Measurements from ENCODE around the gene RILPL2. TPM values are rescaled to one million over a fixed set of nuclear protein-coding genes. Genes with fewer than 3 reads are reported as not detected.
A peak's percentile ranks its signal among the peaks of the same experiment; 100 is the strongest.

RILPL2 gene
- total and polyA plus RNA-seq, 4 donors, result 1.8 to 2.1 (median 2.0) TPM

DNA sequence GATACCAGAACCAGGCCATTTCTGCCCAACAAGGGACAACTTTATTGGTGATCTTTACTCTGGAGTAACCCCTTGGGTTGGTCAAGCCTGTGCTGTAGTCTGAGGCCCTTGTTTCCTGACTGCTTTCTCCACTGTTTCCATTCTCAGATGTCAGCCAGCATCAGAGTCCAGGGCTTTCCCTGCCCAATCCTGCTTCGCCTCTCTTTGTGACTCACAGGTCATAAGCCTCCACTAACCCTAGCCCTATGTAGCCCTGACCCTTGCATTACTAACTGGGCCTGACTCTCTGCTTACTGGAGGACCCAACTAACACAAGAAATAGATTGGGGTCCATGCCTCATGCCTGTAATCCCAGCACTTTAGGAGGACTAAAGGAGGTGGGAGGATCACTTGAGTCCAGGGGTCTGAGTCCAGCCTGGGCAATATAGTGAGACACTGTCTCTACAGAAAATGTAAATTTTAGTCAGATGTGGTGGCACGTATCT, 12.8 kb upstream of the RILPL2 start:
- H3K9ac ChIP-seq (ENCODE audit: low read depth in 1 of 2, low read length in 2 of 2), result no peak overlapping the region
- 90% methylated on average over 2 of the region's 2 CpGs for WGBS

DNA sequence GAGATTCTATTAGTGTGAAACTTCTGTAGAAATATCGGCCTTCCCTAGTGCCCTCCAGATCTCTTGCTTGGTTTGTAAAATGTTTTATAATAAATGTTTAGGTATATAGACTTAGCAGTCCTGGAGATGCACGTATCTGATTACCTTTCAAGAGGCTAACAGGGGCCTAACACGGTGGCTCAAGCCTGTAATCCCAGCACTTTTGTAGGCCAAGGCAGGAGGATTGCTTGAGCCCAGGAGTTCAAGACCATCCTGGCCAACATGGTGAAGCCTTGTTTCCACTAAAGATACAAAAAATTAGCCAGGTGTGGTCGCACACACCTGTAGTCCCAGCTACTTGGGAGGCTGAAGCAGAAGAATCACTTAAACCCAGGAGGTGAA, 9.8 kb upstream of the RILPL2 start:
- H3K4me1 ChIP-seq (ENCODE audit: control insufficient read depth in 4 of 4, insufficient read depth in 4 of 4, low read length in 3 of 4), result no peaks in the 10 kb centered on the region
- H3K9ac ChIP-seq (ENCODE audit: low read depth in 1 of 2, low read length in 2 of 2), result peak overlapping the region in 1 of 2 donors; percentile 54
- no peaks in the 10 kb centered on the region for H3K36me3 ChIP-seq (ENCODE audit: control insufficient read depth in 4 of 4, insufficient read depth in 3 of 4, low read depth in 1 of 4, low read length in 3 of 4)
- 77% methylated on average over 4 of the region's 4 CpGs for WGBS
- DNase-seq (ENCODE audit: low spot score), result no peak
- TF ChIP-seq EGR1 (IDR thresholded peaks at IDR 0.05; ENCODE audit: low read depth in 2 of 2) (no peak), RAD21 (IDR thresholded peaks at IDR 0.05) (no peak), HNF4A (conservative IDR thresholded peaks at IDR 0.05) (no peak), HNF4G (IDR thresholded peaks at IDR 0.05) (no peak), GABPA (IDR thresholded peaks at IDR 0.05 in 1 of 2, conservative IDR thresholded peaks at IDR 0.05 in 1 of 2) (no peak), TAF1 (conservative IDR thresholded peaks at IDR 0.05) (no peak), NR2F2 (IDR thresholded peaks at IDR 0.05) (no peak), JUND (IDR thresholded peaks at IDR 0.05) (no peak)
- TF ChIP-seq, protein P1, sequence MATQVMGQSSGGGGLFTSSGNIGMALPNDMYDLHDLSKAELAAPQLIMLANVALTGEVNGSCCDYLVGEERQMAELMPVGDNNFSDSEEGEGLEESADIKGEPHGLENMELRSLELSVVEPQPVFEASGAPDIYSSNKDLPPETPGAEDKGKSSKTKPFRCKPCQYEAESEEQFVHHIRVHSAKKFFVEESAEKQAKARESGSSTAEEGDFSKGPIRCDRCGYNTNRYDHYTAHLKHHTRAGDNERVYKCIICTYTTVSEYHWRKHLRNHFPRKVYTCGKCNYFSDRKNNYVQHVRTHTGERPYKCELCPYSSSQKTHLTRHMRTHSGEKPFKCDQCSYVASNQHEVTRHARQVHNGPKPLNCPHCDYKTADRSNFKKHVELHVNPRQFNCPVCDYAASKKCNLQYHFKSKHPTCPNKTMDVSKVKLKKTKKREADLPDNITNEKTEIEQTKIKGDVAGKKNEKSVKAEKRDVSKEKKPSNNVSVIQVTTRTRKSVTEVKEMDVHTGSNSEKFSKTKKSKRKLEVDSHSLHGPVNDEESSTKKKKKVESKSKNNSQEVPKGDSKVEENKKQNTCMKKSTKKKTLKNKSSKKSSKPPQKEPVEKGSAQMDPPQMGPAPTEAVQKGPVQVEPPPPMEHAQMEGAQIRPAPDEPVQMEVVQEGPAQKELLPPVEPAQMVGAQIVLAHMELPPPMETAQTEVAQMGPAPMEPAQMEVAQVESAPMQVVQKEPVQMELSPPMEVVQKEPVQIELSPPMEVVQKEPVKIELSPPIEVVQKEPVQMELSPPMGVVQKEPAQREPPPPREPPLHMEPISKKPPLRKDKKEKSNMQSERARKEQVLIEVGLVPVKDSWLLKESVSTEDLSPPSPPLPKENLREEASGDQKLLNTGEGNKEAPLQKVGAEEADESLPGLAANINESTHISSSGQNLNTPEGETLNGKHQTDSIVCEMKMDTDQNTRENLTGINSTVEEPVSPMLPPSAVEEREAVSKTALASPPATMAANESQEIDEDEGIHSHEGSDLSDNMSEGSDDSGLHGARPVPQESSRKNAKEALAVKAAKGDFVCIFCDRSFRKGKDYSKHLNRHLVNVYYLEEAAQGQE (IDR thresholded peaks at IDR 0.05), result no peak
- TF ChIP-seq, protein P2, sequence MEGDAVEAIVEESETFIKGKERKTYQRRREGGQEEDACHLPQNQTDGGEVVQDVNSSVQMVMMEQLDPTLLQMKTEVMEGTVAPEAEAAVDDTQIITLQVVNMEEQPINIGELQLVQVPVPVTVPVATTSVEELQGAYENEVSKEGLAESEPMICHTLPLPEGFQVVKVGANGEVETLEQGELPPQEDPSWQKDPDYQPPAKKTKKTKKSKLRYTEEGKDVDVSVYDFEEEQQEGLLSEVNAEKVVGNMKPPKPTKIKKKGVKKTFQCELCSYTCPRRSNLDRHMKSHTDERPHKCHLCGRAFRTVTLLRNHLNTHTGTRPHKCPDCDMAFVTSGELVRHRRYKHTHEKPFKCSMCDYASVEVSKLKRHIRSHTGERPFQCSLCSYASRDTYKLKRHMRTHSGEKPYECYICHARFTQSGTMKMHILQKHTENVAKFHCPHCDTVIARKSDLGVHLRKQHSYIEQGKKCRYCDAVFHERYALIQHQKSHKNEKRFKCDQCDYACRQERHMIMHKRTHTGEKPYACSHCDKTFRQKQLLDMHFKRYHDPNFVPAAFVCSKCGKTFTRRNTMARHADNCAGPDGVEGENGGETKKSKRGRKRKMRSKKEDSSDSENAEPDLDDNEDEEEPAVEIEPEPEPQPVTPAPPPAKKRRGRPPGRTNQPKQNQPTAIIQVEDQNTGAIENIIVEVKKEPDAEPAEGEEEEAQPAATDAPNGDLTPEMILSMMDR (IDR thresholded peaks at IDR 0.05; ENCODE audit: low read depth, low read length, missing input control), result no peak
- TF ChIP-seq, protein P3, sequence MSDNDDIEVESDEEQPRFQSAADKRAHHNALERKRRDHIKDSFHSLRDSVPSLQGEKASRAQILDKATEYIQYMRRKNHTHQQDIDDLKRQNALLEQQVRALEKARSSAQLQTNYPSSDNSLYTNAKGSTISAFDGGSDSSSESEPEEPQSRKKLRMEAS (IDR thresholded peaks at IDR 0.05), result no peak
- TF ChIP-seq, protein P4, sequence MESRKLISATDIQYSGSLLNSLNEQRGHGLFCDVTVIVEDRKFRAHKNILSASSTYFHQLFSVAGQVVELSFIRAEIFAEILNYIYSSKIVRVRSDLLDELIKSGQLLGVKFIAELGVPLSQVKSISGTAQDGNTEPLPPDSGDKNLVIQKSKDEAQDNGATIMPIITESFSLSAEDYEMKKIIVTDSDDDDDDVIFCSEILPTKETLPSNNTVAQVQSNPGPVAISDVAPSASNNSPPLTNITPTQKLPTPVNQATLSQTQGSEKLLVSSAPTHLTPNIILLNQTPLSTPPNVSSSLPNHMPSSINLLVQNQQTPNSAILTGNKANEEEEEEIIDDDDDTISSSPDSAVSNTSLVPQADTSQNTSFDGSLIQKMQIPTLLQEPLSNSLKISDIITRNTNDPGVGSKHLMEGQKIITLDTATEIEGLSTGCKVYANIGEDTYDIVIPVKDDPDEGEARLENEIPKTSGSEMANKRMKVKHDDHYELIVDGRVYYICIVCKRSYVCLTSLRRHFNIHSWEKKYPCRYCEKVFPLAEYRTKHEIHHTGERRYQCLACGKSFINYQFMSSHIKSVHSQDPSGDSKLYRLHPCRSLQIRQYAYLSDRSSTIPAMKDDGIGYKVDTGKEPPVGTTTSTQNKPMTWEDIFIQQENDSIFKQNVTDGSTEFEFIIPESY (IDR thresholded peaks at IDR 0.05), result no peak
- TF ChIP-seq, protein P5, sequence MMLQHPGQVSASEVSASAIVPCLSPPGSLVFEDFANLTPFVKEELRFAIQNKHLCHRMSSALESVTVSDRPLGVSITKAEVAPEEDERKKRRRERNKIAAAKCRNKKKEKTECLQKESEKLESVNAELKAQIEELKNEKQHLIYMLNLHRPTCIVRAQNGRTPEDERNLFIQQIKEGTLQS (IDR thresholded peaks at IDR 0.05), result no peak
- H3K27me3 ChIP-seq (ENCODE audit: control insufficient read depth in 4 of 4, insufficient read depth in 4 of 4, low read length in 3 of 4), result no peaks in the 10 kb centered on the region
- no peak overlapping the region for H3K4me3 ChIP-seq (ENCODE audit: low read depth in 1 of 3, low read length in 3 of 3)
- no peaks in the 10 kb centered on the region for H3K9me3 ChIP-seq (ENCODE audit: control insufficient read depth in 4 of 4, low read length in 3 of 4)
- H3K27ac ChIP-seq (ENCODE audit: low read depth in 1 of 2, low read length in 2 of 2), result no peak overlapping the region

More for the DNA sequence above, 12.8 kb upstream of the RILPL2 start:
- H3K27ac ChIP-seq (ENCODE audit: low read depth in 1 of 2, low read length in 2 of 2), result no peak overlapping the region
- H3K27me3 ChIP-seq (ENCODE audit: control insufficient read depth in 4 of 4, insufficient read depth in 4 of 4, low read length in 3 of 4), result no peaks in the 10 kb centered on the region
- H3K9me3 ChIP-seq (ENCODE audit: control insufficient read depth in 4 of 4, low read length in 3 of 4), result no peaks in the 10 kb centered on the region
- DNase-seq (ENCODE audit: low spot score), result no peak
- no peaks in the 10 kb centered on the region for H3K4me1 ChIP-seq (ENCODE audit: control insufficient read depth in 4 of 4, insufficient read depth in 4 of 4, low read length in 3 of 4)
- H3K36me3 ChIP-seq (ENCODE audit: control insufficient read depth in 4 of 4, insufficient read depth in 3 of 4, low read depth in 1 of 4, low read length in 3 of 4), result no peaks in the 10 kb centered on the region
- H3K4me3 ChIP-seq (ENCODE audit: low read depth in 1 of 3, low read length in 3 of 3), result no peak overlapping the region
- TF ChIP-seq, protein P3 (IDR thresholded peaks at IDR 0.05), result no peak
- TF ChIP-seq FOXA1 (IDR thresholded peaks at IDR 0.05), result no peak
- no peak for TF ChIP-seq TAF1 (conservative IDR thresholded peaks at IDR 0.05)
- TF ChIP-seq JUND (IDR thresholded peaks at IDR 0.05), result no peak
- TF ChIP-seq, protein P4 (IDR thresholded peaks at IDR 0.05), result no peak
- TF ChIP-seq, protein P5 (IDR thresholded peaks at IDR 0.05), result no peak
- TF ChIP-seq EGR1 (IDR thresholded peaks at IDR 0.05; ENCODE audit: low read depth in 2 of 2), result no peak
